ENCODE results near the gene ENDOU. TPM values are rescaled to one million over a fixed set of nuclear protein-coding genes. Genes with fewer than 3 reads are reported as not detected.
A peak's percentile ranks its signal among the peaks of the same experiment; 100 is the strongest.

Gene ENDOU
- total RNA-seq, 5 donors from 2014 or later (not counting 1 experiment from before 2014, with no cell fraction given) = not detected

DNA sequence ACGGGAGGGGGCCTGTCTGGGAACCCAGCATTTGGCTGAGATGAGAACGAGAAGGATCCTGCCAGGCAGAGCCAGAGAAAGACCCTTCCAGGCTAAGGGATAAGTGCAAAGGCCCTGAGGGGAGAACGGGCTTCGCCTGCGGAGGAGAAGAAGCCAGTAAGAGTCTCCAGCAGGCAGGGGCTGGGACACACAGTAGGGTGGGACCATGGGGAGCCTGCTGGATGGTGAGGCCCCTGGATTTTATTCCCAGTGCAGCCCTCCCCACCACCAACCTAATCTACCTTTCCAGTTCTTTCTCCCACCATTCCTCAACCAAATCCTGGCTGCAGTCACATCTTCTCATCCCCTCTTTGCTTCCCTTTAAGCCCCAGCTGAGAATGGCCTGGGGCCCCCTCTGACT is 20.8 kb upstream of the ENDOU start:
- CTCF ChIA-PET = interaction anchor here (0.6 to 1.7 kb wide), 5 partner anchors 10 to 93 kb away, joined by 3 to 8 read pairs (median 3); no protein-coding TSS in a partner anchor
- Histone ChIP-seq H3K4me3 (ENCODE audit: control insufficient read depth in 1 of 2, extremely low read depth in 1 of 2, low read length in 1 of 2) (no peak overlapping the region), H3K27ac (ENCODE audit: low read length) (no peak overlapping the region), H3K27me3 (replicated peaks in 1 of 2; ENCODE audit: control insufficient read depth in 2 of 2, extremely low read depth in 1 of 2, insufficient read depth in 2 of 2, low read length in 1 of 2) (peaks cover 0 to 57% of the 10 kb centered on the region in 2 experiments), H3K9me3 (no peaks in the 10 kb centered on the region), H3K36me3 (ENCODE audit: control insufficient read depth in 2 of 2, extremely low read depth in 1 of 2, insufficient read depth in 1 of 2, low read length in 1 of 2) (no peaks in the 10 kb centered on the region), H3K4me1 (ENCODE audit: control insufficient read depth in 1 of 2, extremely low read depth in 1 of 2, insufficient read depth in 2 of 2, low read length in 2 of 2) (peaks cover 8 to 18% of the 10 kb centered on the region in 2 experiments)
- Mint-ChIP-seq H3K27me3 (no peaks in the 10 kb centered on the region), H3K4me1 (peaks cover 17 to 29% (median 20%) of the 10 kb centered on the region in 3 donors), H3K36me3 (no peaks in the 10 kb centered on the region), H3K4me3 (no peak overlapping the region), H3K27ac (no peak overlapping the region), H3K9me3 (no peaks in the 10 kb centered on the region)
- 25% methylated on average over 2 of the region's 5 CpGs for WGBS (ENCODE audit: insufficient coverage)
- POLR2A ChIA-PET = no interaction called here
- DNase-seq (no peak), ATAC-seq (replicated peaks in 1 of 4) (no peak)

DNA sequence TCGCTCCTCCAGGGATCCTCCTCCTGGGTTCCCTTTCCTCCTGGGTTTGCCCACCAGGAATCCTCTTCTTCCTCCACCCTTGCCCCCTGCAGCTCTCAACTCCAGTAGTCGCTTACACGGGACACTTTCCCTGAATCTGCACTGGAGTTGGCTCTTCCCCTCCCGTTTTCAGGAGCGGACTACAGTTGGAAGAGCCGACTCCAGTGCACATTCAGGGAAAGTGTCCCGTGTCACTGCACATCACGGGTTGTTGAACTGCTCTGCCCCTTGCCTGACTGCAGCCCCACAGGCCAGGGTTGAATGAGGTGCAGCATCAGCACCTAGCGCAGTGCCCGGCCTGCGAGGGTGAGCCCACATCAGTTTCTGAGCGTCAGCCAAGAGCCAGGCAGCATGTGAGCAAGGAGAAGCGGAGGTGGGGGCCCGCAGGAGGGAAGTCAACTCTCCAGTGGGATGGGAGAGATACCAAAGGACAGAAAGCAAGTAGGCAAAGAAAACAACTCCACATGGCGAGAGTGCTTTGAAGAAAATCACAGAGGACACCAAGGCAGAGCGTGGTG is 20.3 kb upstream of the ENDOU start:
- Mint-ChIP-seq H3K4me1 (peaks cover 21 to 35% (median 25%) of the 10 kb centered on the region in 3 donors), H3K36me3 (no peaks in the 10 kb centered on the region), H3K9me3 (no peaks in the 10 kb centered on the region), H3K27ac (no peak overlapping the region), H3K27me3 (no peaks in the 10 kb centered on the region), H3K4me3 (no peak overlapping the region)
- H3K4me1 ChIP-seq (ENCODE audit: control insufficient read depth in 1 of 2, extremely low read depth in 1 of 2, insufficient read depth in 2 of 2, low read length in 2 of 2) = peaks cover 9 to 23% of the 10 kb centered on the region in 2 experiments
- POLR2A ChIA-PET = no interaction called here
- WGBS (ENCODE audit: insufficient coverage) = 82% methylated on average over 16 of the region's 16 CpGs
- no peaks in the 10 kb centered on the region for H3K9me3 ChIP-seq
- no peak for DNase-seq
- H3K27me3 ChIP-seq (replicated peaks in 1 of 2; ENCODE audit: control insufficient read depth in 2 of 2, extremely low read depth in 1 of 2, insufficient read depth in 2 of 2, low read length in 1 of 2) = peaks cover 0 to 57% of the 10 kb centered on the region in 2 experiments
- CTCF ChIA-PET = interaction anchor here (0.5 to 6.1 kb wide), 5 partner anchors 10 to 94 kb away, joined by 3 to 67 read pairs (median 3); no protein-coding TSS in a partner anchor
- H3K4me3 ChIP-seq (ENCODE audit: control insufficient read depth in 1 of 2, extremely low read depth in 1 of 2, low read length in 1 of 2) = no peak overlapping the region
- H3K36me3 ChIP-seq (ENCODE audit: control insufficient read depth in 2 of 2, extremely low read depth in 1 of 2, insufficient read depth in 1 of 2, low read length in 1 of 2) = no peaks in the 10 kb centered on the region
- ATAC-seq (replicated peaks in 1 of 4) = no peak
- no peak overlapping the region for H3K27ac ChIP-seq (ENCODE audit: low read length)

DNA sequence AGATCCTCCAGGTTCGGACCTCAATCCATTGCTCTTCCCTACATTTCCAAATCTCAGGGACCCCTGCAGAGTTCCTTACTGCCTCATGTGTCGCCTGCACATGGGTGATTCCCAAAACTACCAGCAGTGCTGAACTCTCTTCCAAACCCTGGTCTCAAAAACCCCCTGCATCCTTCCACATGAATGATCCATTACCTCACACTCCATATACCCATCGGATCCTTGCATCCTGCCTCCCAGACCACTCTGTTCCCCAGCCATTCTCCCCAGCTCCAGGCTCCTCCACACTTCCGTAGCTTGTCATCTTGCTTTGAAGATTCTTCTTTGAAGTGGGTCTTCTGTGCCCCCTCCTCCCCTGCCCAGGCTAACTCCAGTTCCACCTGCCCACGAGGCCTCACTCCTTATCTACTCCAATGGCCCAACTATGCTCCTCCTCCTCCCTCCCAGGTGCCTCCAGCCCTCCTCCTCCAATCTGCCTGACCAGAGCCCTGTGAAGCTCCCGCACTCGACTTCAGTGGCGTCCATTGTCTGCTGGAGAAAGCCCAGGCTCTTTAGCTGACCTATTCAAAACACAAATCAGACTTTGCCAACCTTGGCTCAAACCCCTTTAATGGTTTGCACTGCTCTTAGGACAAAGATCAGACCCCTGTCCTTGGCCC is 19.6 kb upstream of the ENDOU start:
- WGBS (ENCODE audit: insufficient coverage) = 74% methylated on average over 8 of the region's 8 CpGs

DNA sequence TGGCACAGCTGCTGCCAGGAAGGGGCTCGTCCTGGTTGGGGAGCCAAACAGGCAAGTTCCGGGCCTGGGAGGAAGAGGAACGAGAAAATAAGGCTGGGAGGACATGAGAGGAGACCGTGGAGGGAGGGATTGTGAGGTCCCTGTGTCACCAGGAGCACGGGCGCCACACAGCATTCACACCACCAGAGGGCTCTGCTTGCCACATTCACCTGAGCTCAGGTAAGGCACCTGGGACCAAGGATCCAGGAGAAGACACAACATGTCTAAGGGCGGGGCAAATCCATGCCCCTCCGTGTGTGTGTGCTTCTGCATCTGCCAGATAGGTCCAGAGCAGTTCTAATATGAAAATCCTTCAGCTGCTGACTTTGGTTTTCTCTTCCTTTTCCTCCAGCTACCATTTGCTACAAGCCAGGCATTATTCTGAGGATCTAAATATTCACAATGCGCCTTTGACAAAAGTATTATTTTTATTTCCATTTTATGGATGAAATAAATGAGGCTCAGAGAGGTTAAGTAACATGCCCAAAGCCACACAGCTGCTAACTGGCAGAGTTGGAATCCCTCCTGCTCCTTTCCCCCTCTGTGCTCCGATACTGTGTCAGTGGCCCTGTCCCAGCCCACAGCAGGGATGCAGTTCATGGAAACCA is 18.8 kb upstream of the ENDOU start:
- peaks cover 0 to 49% of the 10 kb centered on the region in 2 experiments for H3K27me3 ChIP-seq (replicated peaks in 1 of 2; ENCODE audit: control insufficient read depth in 2 of 2, extremely low read depth in 1 of 2, insufficient read depth in 2 of 2, low read length in 1 of 2)
- no peak overlapping the region for H3K4me3 ChIP-seq (ENCODE audit: control insufficient read depth in 1 of 2, extremely low read depth in 1 of 2, low read length in 1 of 2)
- peak; percentile 51 to 57 (median 54) for ATAC-seq (replicated peaks in 1 of 4)
- no peaks in the 10 kb centered on the region for H3K36me3 ChIP-seq (ENCODE audit: control insufficient read depth in 2 of 2, extremely low read depth in 1 of 2, insufficient read depth in 1 of 2, low read length in 1 of 2)
- H3K36me3 Mint-ChIP-seq = no peaks in the 10 kb centered on the region
- DNase-seq = peak; percentile 28 to 77 (median 54)
- no peaks in the 10 kb centered on the region for H3K9me3 Mint-ChIP-seq
- ChIA-PET CTCF (interaction anchor here (0.5 to 6.1 kb wide), 29 partner anchors 10 to 1735 kb away, joined by 3 to 95 read pairs (median 4); partner anchors contain the start of genes RAPGEF3 (in 2 of the 2), ENDOU (in 1 of the 2), SLC48A1 (in 1 of the 2) and TMEM106C (in 1 of the 2)), POLR2A (interaction anchor here in 1 of 2 donors (0.6 kb wide), 1 partner anchor 27 kb away, joined by 3 read pairs; no protein-coding TSS in a partner anchor)
- H3K27ac ChIP-seq (ENCODE audit: low read length) = no peak overlapping the region
- no peaks in the 10 kb centered on the region for H3K9me3 ChIP-seq
- no peak overlapping the region for H3K4me3 Mint-ChIP-seq
- no peaks in the 10 kb centered on the region for H3K27me3 Mint-ChIP-seq
- peaks cover 9 to 29% of the 10 kb centered on the region in 2 experiments for H3K4me1 ChIP-seq (ENCODE audit: control insufficient read depth in 1 of 2, extremely low read depth in 1 of 2, insufficient read depth in 2 of 2, low read length in 2 of 2)
- H3K27ac Mint-ChIP-seq = no peak overlapping the region
- WGBS (ENCODE audit: insufficient coverage) = 52% methylated on average over 5 of the region's 10 CpGs
- H3K4me1 Mint-ChIP-seq = peaks cover 32 to 48% (median 39%) of the 10 kb centered on the region in 3 donors

More for the DNA sequence above, 19.6 kb upstream of the ENDOU start:
- H3K4me3 ChIP-seq (ENCODE audit: control insufficient read depth in 1 of 2, extremely low read depth in 1 of 2, low read length in 1 of 2) = no peak overlapping the region
- Mint-ChIP-seq H3K27ac (no peak overlapping the region), H3K4me1 (peaks cover 28 to 41% (median 32%) of the 10 kb centered on the region in 3 donors), H3K4me3 (no peak overlapping the region), H3K27me3 (no peaks in the 10 kb centered on the region), H3K36me3 (no peaks in the 10 kb centered on the region), H3K9me3 (no peaks in the 10 kb centered on the region)
- peaks cover 9 to 27% of the 10 kb centered on the region in 2 experiments for H3K4me1 ChIP-seq (ENCODE audit: control insufficient read depth in 1 of 2, extremely low read depth in 1 of 2, insufficient read depth in 2 of 2, low read length in 2 of 2)
- peaks cover 0 to 52% of the 10 kb centered on the region in 2 experiments for H3K27me3 ChIP-seq (replicated peaks in 1 of 2; ENCODE audit: control insufficient read depth in 2 of 2, extremely low read depth in 1 of 2, insufficient read depth in 2 of 2, low read length in 1 of 2)
- DNase-seq = no peak
- ChIA-PET POLR2A (no interaction called here), CTCF (interaction anchor here (0.5 to 6.1 kb wide), 15 partner anchors 11 to 218 kb away, joined by 3 to 95 read pairs (median 3); partner anchors contain the start of genes RAPGEF3 (in 1 of the 2) and TMEM106C (in 1 of the 2))
- H3K36me3 ChIP-seq (ENCODE audit: control insufficient read depth in 2 of 2, extremely low read depth in 1 of 2, insufficient read depth in 1 of 2, low read length in 1 of 2) = no peaks in the 10 kb centered on the region
- ATAC-seq (replicated peaks in 1 of 4) = no peak
- H3K27ac ChIP-seq (ENCODE audit: low read length) = no peak overlapping the region
- H3K9me3 ChIP-seq = no peaks in the 10 kb centered on the region

DNA sequence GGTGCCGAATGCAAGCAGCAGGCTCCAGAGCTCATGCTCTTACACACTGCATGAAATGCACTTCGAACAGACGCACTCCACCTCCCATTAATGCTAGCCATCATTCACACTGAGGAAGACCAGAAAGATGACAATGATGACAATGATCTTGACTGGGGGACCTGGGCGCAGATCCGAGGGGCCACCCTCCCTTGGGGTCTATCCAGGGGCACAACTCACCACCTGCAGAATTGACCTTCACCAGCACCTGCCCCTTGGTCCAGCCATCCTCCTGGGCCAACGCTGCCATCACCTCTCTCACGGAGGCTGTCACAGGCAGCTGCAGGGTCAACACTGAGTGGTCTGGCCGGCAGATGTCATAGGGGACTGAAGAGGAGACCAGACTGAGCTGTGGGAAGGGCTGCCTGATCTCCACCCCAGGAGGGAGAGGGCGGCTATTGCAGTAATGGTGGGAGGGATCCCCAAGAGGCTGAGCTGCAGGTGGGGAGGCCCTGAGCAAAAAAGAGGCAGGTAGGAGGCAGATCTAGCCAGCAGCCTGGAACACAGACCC is 18.1 kb upstream of the ENDOU start:
- H3K27me3 Mint-ChIP-seq = no peaks in the 10 kb centered on the region
- peaks cover 9 to 29% of the 10 kb centered on the region in 2 experiments for H3K4me1 ChIP-seq (ENCODE audit: control insufficient read depth in 1 of 2, extremely low read depth in 1 of 2, insufficient read depth in 2 of 2, low read length in 2 of 2)

More for the DNA sequence above, 18.1 kb upstream of the ENDOU start:
- no peaks in the 10 kb centered on the region for H3K36me3 ChIP-seq (ENCODE audit: control insufficient read depth in 2 of 2, extremely low read depth in 1 of 2, insufficient read depth in 1 of 2, low read length in 1 of 2)
- Mint-ChIP-seq H3K36me3 (no peaks in the 10 kb centered on the region), H3K9me3 (no peaks in the 10 kb centered on the region), H3K27ac (no peak overlapping the region), H3K4me1 (peaks cover 32 to 51% (median 39%) of the 10 kb centered on the region in 3 donors), H3K4me3 (no peak overlapping the region)
- H3K4me3 ChIP-seq (ENCODE audit: control insufficient read depth in 1 of 2, extremely low read depth in 1 of 2, low read length in 1 of 2) = no peak overlapping the region
- H3K27me3 ChIP-seq (replicated peaks in 1 of 2; ENCODE audit: control insufficient read depth in 2 of 2, extremely low read depth in 1 of 2, insufficient read depth in 2 of 2, low read length in 1 of 2) = peaks cover 0 to 43% of the 10 kb centered on the region in 2 experiments
- no peaks in the 10 kb centered on the region for H3K9me3 ChIP-seq
- H3K27ac ChIP-seq (ENCODE audit: low read length) = no peak overlapping the region
- WGBS (ENCODE audit: insufficient coverage) = 83% methylated on average over 8 of the region's 9 CpGs
- ATAC-seq (replicated peaks in 1 of 4) = no peak
- POLR2A ChIA-PET = interaction anchor here in 1 of 2 donors (0.6 kb wide), 1 partner anchor 28 kb away, joined by 3 read pairs; no protein-coding TSS in a partner anchor
- no peak for DNase-seq
- CTCF ChIA-PET = interaction anchor here (0.6 to 6.1 kb wide), 48 partner anchors 10 to 1615 kb away, joined by 3 to 95 read pairs (median 4); partner anchors contain the start of genes RAPGEF3 (in 2 of the 2), ENDOU (in 1 of the 2), RPAP3 (in 1 of the 2) and SLC48A1 (in 1 of the 2)

Data from T-cell (primary cell).